Stimulated activated CD8-positive, alpha-beta memory T cell treated with anti-CD3 and anti-CD28 coated beads, Interleukin-12 subunit alpha, Interleukin-12 subunit beta, amount 100 ng/mL, for 4 hours (primary cell): ENCODE measurements around the gene SLX9.

ENCODE experiments used
- DNase-seq: peaks from one replicate; pipeline ENCODE4 v3.0.0-alpha.2; 2020; ENCODE audit warnings: low read depth

SLX9 gene

DNA sequence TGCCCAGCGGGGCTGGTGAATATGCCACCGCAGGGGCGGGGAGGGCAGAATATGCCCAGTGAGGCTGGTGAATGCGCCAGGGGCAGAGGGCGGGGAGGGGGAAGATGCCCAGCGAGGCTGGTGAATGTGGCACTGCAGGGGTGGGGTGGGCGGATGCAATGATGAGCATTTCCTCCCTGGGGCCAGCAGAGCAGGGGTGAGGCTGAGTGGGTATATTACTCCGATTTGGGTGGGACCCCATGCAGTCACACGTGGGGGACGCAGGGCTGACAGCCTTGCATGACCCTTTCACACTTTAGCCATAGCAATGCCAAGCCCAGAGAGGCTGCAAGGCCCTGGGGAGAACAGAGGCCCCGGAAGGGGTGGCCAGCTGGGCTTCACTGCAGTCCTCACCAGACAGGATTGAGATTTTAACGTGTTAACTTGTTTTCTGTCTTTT is 9.3 kb upstream of the SLX9 start:
- DNase-seq: peak; percentile 53

DNA sequence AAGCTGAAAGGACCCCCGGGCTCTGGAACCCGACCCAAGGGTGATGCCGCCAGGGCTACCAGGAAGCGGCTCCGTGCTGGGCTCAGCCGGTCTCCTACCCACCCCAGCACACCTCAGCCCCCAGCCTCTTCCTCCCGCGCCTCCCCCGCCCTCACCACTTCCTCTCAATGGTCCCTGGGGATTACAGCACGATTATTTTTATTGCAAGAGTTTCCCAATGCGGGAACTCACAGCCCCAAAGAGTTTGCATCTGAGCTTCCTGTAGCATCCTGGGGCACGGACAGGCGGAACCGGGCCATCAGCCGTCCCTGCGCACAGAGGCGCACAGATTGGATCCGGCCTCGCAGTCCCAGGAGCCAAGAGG is 8.7 kb upstream of the SLX9 start:
- no peak for DNase-seq

DNA sequence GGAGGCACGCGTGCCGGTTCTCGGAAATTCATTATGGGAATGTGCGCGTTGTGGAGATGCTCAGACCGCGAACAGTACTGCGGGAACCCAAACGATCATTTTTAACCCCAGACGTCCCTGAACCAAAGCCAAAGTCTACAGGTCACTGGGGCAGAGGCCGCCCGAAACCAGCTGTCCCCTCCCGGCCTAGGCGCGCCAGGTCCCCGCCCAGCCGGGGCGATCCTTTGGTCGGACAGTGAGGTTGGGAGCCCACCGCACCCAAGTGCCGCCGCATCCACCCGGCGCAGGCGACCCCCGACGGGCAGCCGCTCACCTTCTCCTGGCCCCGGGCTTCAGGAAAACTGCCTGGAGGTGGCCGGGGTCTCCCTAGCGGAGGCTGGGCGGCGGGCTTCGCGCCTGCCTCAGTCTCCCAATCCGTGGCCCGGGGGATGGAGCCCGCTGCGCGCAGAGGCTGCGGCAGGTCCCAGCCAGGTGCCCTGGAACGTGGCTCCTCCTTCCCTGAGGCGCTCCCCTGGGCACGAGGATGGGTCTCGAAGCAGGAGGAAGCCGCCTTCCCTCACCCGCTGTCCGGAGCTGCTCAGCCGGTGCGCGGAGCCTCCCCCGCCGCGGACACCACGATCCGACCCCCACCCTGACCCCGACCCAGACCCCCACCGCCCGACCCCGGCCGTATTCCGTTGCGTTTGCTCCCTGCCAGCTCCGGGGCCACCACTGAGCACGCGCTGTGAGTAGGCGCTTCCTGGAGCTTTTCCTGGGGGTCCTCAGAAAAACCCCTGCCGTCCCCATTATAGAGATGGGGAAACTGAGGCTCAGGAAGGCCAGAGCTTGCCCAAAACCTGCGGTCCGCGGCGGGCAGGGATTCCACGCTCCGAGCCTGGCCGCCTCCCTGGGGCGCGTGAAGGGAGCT is 8.1 kb upstream of the SLX9 start:
- DNase-seq: no peak

DNA sequence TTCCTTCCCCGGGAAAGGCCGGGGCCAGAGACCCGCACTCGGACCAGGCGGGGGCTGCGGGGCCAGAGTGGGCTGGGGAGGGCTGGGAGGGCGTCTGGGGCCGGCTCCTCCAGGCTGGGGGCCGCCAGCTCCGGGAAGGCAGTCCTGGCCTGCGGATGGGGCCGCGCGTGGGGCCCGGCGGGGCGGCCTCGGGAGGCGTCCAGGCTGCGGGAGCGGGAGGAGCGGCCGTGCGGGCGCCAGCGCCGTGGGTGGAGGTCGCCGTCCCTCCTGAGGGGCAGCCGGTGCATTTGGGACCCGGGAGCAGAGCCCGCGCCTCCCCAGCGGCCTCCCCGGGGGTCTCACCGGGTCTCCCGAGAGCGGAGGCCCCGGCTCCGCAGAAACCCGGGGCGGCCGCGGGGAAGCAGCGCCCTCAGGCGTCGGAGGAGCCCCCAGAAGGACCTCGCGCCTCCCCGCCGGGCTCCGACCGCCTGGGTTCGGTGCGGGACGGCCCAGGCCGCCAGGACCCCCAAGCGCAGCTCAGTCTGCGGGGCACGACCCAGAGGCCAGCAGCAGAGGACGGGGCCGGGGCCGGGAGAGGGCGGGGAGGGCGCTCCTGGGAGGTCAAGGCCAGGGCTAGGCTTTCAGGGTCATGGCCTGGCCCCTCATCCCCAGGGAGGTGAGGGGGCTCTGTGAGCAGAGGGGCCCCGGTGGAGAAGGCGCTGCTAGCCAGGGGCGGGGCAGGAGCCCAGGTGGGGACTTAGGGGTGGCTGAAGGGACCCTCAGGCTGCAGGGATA is 7.2 kb upstream of the SLX9 start:
- peak; percentile 62 for DNase-seq

- DNase-seq: no peak
Measured at GRCh38 chr21:44933199-44933917, 6.5 kb upstream of the SLX9 start.

GRCh38 chr21:44933918-44934260 is 5.9 kb upstream of the SLX9 start:
- DNase-seq: no peak

- no peak for DNase-seq
Measured at GRCh38 chr21:44934276-44934675, 5.6 kb upstream of the SLX9 start.

GRCh38 chr21:44934797-44935532 is 4.9 kb upstream of the SLX9 start:
- no peak for DNase-seq

DNA sequence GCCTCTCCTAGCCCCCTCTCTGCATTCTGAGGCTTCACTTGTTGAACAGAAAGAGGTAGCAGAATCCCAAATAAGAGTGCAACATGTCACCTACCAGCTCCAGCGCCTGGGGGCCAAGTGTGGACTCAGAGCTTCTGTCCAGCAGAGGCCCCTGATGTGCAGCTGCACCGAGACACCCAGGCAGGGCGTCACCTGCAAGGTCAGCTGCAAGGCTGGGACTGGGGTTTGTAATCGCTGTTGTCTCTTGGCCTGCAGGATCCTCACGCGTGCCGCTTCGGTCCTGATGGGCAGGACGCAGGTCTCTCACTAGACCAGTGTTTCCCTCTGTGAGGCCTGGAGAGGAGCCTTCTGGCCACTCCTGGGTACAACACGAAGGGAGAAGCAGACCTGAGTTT is 4.3 kb upstream of the SLX9 start:
- DNase-seq: no peak

DNA sequence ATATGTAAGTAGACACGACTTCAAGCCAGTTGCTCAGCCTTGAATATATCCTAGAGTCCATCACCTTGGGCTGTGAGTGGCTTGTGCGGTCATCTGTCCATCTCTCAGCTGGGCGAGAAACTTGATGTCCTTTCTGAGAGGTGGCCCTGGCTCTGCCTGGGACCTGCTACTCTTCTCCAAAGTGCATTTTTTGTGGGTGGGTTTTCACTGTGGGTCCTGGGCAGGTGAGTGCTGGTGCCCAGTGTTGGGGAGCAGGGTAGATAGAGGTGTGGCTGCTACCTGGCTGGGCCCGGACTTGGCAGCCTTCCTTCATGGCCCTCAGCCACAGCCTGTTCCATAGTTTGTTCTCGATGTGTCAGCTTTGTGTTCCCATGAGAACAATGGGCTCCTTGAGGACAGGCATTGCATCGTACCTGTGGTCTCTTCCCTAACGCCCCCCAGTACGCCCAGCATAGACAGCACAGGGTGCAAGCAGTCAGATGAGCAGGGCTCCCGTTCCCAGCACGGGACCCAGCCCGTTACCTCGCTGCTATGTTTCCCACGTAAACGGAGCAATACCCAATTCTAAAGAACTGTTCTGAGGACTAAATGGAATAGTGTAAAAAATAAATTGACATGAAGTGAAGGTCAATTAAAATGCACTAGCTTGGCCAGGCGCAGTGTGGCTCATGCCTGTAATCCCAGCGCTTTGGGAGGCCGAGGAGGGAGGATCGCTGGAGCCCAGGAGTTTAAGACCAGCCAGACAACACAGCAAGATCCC is 877 bp upstream of the SLX9 start:
- DNase-seq: no peak

DNA sequence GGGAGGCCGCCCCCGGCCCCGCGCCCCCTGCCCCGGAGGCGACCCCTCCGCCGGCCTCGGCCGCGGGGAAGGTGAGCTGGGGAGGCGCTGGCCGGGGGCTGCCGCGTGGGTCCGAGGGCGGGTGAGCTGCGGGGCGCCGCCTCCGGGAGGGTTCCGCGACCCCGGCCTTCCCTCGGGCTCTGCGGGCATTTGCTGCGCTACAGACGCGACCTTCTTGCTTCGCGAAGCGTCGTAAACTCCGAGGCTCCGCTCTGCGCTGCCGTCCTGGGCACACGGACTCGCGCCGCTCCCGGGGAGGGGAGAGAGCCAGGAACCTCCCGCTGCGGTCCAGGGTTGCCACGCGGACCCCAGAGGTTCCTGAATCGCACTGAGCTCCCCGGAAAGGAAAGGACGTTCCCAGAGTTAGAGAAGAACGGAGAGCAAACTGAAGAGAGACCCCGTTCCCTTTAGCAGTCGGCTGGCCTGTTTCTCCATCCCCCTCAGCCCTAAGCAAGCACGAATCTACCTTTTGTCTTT is 345 bp downstream of the SLX9 start:
- no peak for DNase-seq

DNA sequence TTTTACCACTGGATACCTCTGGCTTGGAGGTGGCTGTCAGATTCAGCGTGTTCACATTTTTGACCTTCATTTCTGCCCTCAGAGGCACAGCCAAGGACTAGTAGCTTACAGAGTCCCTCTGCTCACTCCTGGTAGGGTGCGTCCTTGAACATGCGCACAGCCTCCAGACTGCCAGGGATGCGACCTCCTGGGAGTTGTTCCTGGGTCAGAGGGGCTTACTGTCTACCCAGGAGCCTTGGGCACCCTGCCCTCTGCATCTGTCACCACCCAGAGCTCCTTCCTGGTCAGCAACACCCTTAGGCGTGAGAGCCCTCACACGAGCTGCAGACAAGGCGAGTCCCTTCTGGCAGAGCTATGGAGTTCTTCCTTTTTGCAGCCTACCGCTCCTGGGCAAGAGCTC is 1.7 kb downstream of the SLX9 start:
- no peak for DNase-seq

GRCh38 chr21:44942566-44942965 is 2.7 kb downstream of the SLX9 start:
- no peak for DNase-seq

DNA sequence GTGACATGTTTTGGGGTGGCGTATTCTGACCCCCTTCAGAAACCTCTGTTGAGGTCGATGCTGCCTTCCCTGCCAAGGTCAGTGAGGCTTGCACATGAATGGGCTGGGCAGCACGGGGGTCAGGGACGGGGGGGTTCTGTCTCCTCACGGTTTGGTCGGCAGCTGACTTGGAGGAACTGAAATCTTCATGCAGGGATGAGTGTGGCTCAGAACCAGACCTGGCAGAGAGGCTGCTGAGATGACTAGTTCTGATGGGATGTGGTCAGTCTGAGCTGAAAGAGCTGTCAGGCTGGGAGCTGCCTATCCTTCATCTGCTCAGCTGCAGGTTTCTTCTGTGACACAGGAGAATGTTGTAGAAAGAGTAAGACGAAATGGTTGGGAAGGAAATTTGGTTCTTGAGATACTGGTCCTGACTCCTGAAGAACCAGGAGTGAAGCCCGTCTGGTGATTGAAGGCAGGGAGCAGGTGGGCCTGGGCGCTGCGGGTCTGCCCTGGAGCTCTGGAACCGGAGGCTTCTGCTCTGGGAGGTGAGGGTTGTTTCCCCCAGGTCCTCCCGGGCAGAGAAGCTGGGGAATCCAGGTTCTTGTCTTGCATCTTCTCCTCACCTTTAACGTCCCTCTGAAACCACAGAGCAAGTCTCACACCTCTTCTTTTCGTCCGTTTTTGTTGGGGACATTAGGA is 3.3 kb downstream of the SLX9 start:
- no peak for DNase-seq

GRCh38 chr21:44943686-44944550 is 4.1 kb downstream of the SLX9 start:
- DNase-seq: no peak

GRCh38 chr21:44944596-44944995 is 4.8 kb downstream of the SLX9 start:
- DNase-seq: no peak

- DNase-seq: no peak
Measured at GRCh38 chr21:44946254-44947041, 6.6 kb downstream of the SLX9 start.

GRCh38 chr21:44947111-44947929 is 7.5 kb downstream of the SLX9 start:
- no peak for DNase-seq
